IPS-11a (cell line): ENCODE measurements around the gene NDUFA7.
A peak's percentile ranks its signal among the peaks of the same experiment; 100 is the strongest.
"Not testable (repeated sequence)": the region's sequence is repeated elsewhere in the genome, so short reads cannot be mapped to it uniquely, and the experiment has no call there.

Experiments
- H3K4me3 ChIP-seq: one replicate; pipeline ENCODE4 v1.5.1; 2013; ENCODE audit warnings: low read depth, low read length, control low read depth

Gene NDUFA7

DNA sequence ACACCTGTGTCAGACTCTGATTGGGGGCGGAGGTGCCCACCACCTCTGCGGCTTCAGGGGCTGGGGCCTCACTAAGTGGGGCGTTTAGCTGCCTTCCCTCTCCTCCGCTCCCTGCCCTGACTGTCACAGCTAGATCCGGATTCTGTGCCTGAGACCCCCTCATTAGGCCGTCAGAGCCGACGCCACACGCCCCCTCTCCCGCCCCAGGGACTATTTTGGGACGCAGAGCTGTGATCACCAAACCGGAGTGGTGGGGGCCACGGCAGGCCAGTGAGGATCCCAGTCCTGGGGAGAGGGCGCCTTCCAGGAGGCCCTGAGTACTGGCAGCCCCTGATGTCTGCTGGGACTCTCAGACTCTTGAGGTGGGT lies 21.1 kb upstream of the NDUFA7 start:
- H3K4me3 ChIP-seq = no peak overlapping the region

DNA sequence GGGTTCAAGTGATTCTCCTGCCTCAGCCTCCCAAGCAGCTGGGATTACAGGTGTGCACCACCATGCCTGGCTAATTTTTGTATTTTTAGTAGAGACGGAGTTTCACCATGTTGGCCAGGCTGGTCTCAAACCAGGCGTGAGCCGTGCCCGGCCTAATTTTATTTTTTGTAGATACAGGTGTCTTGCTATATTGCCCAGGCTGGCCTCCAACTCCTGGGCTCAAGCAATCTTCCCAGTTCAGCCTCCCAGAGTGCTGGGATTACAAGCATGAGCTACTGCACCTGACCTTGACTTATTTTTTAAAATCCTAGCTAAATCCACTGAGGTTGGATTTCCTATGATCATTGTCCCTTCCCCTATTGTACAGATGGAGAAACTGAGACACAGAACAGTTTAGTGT lies 20.3 kb upstream of the NDUFA7 start:
- not testable (repeated sequence) for H3K4me3 ChIP-seq

DNA sequence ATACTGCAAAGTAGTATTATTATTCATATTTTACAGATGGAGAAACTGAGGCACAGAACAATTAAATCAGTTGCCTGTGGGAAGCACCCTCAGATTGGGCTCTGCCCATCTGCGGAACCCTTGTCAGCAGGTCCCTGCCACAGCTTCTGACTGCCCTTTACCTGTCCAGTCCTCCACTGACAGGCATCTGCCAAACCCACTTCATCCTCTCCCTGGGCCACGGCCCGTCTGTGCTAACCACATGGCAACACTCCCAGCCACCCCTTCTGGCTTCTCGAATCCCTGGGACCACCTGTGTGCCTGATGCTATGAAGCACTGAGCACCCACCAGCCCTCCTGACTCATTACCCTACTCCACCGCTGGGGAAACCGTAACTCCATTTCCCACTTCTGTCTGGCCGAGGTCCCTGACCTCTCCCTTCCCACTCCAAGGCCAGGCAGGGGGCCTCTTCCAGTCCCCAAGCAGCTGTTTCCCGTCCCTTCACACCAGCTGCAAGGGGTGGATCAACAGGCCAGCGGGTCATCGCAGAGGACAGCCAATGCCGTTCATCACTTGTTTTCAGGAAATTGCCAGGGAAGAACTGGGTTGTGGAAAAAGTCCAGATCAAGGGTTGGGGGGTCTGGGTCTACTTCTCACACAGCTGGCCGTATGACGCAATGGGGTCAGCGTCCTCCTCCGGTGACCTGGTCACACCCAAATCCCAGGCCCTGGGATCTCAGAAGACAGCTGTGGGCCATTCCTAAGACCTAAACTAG lies 19.3 kb upstream of the NDUFA7 start:
- no peak overlapping the region for H3K4me3 ChIP-seq

DNA sequence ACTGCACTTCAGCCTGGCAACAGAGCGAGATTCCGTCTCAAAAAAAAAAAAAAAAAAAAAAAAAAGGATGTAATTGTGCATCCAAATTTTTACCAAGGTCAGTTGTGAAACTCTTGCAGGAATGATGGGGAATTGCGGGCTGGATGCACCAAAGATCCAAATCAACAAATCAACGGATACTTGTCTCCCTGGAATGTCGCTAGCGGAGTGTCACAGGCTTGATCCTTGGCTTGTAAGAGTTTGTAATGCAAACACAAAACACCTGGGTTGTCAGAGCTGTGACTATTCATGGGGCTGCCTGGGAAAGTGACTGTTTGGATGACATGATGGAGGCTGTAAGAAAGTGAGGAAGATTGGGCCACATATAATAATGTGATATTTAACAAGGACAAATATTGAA lies 17.7 kb upstream of the NDUFA7 start:
- no peak overlapping the region for H3K4me3 ChIP-seq

DNA sequence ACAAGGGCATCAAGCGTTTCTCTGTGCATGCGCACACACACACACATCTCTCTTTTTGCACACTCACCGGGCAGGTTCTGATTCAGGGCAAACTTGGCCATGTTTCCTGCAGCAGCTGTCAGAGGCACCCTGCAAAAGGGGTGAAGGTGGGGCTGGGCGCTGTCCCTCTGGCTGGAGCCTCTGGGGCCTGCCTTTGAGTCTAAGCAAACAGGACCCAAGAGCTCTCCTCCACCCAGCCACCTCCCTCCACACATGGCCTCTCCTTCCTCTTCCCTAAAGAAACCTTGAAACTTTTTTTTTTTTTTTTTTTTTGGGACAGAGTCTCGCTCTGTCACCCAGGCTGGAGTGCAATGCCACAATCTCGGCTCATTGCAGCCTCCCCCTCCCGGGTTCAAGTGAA lies 16.6 kb upstream of the NDUFA7 start:
- H3K4me3 ChIP-seq = no peak overlapping the region

DNA sequence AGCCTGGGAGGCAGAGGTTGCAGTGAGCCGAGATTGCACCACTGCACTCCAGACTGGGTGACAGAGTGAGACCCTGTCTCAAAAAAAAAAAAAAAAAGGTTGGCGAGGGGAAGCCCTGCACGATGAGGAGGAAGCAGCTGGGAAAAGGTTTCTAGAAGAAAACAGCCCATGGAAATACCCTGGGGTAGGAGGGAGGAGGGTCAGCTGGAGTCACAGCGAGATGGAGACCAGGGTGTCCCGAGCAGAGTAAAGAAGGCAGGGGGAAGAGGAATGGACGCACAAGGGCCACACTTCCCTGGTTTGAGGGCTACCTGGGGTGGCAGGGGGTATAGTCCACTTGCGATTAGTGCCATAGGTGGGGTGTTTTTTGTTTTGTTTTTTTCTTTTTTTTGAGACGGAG lies 15.5 kb upstream of the NDUFA7 start:
- no peak overlapping the region for H3K4me3 ChIP-seq

DNA sequence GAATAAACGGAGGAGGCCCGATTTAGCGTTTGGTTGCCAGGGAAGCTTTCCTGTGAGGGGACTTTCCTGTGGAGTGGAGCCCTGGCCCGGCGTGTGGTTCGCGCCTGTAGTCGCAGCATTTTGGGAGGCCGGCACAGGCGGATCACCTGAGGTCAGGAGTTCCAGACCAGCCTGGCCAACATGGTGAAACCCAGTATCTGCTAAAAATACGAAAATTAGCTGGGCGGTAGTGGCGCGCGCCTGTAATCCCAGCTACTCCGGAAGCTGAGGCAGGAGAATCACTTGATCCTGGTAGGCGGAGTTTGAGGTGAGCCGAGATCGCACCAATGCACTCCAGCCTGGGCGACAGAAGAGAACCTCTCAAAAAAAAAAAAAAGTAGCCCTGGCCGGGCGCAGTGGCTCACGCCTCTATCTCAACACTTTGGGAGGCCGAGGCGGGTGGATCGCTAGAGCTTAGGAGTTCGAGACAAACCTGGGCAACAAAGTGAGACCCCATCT lies 14.9 kb upstream of the NDUFA7 start:
- no peak overlapping the region for H3K4me3 ChIP-seq

DNA sequence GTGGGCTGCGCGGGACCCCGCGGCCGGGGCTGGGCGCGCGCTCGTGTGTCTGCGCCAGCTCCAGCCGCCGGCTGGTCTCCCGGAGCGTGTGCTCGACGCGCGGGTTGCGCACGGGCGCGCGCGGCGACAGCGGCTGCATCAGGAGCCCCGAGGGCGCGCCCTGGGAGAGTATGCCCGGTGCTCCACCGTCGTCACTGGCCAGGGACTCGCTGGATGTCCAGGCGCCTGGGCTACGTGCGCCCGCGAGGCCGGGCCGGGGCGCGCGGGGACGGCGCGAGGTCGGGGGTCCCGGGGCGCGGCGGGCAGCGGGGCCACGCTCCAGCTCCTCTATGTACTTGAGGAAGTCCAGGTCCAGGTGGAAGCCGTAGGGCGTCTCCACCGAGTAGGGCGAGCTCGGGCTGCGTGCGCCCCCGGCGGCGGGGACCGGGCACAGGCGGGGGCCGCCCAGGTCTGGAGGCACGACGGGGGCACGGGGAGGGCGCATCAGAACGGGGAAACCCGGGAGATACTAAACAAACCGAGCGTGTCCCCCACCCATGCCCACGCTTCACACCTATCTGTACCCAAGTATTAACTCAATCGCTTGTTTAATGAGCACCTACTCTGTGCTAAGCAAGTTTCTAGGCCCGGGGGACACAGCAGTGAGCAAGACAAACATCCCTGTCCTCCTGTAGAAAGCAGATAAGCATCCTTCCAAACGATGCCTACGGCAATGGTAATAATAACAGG lies 14.3 kb upstream of the NDUFA7 start:
- peak overlapping the region; percentile 42 for H3K4me3 ChIP-seq

DNA sequence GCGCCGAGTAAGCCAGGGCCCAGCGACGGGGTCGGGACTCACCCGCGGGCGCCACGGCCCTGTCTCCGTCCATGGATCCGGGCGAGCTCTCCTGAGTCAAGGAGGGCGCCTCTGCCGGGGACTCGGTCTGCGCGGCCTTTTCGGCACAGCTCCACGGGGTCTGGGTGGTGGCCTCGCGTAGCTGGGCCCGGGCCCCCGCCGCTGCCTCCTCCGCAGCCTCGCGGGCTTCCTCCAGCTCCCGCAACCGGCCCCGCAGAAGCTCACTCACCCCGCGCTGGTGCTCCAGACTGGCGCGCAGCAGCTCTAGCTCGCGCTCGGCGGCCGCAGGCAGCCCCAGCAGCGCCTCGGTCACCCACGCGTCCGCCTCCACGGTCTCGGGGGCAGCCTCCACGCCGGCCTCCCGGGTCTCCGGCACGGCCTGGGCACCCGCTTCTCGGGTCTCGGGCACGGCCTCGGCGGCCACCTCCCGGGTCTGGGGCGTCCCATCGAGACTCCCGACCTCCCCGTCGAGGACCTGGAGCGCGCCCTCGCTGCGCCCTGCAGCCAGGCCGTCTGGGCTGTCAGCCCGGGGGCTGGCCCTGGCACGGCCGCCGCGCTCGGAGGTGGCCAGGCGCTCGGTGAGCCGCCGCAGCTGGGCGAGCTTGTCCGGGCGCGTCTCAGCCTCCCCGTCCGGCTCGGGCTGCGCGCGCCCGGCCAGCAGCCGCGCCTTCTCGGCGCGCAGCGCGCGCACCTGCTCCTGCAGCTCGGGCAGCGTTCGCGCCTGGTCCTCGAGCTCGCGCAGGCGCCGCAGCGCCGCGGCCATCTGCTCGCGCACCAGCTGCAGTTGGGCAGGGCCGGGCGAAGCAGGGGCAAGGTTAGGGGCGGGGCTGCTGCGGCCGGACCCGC lies 13.5 kb upstream of the NDUFA7 start:
- H3K4me3 ChIP-seq = peak overlapping the region; percentile 42

DNA sequence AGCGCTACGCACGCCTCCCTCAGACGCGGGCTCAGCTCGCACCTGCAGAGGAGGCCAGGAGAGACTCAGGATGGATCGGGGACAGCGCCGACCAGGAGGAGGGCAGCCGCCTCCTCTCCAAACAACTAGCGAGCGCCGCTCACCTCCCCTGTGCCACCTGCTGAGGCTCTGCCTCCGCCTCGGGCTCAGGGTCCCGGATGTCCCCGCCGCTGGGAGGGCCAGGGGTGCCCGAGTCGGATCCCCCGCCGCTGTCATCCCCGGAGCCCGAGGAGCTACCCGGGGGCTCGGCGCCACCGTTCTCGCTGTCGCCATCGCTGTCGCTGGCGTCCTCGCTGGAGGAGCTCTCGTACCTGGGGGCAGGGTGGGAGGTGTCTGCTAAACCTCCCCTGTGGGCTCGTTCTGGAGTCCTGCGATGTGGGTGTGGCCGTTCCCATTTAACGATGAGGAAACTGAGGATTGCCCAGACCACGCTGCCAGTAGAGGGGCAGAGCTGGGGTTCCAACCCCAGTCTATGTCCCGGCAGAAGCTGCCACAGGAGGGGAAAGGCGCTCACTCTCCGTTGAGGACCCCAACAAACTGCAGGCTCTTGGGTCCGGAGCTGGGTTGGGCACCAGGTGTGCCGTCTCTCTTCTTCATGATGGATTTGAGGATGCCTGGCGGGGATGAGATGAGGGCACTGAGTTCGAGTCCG lies 12.7 kb upstream of the NDUFA7 start:
- H3K4me3 ChIP-seq = peak overlapping the region; percentile 18

DNA sequence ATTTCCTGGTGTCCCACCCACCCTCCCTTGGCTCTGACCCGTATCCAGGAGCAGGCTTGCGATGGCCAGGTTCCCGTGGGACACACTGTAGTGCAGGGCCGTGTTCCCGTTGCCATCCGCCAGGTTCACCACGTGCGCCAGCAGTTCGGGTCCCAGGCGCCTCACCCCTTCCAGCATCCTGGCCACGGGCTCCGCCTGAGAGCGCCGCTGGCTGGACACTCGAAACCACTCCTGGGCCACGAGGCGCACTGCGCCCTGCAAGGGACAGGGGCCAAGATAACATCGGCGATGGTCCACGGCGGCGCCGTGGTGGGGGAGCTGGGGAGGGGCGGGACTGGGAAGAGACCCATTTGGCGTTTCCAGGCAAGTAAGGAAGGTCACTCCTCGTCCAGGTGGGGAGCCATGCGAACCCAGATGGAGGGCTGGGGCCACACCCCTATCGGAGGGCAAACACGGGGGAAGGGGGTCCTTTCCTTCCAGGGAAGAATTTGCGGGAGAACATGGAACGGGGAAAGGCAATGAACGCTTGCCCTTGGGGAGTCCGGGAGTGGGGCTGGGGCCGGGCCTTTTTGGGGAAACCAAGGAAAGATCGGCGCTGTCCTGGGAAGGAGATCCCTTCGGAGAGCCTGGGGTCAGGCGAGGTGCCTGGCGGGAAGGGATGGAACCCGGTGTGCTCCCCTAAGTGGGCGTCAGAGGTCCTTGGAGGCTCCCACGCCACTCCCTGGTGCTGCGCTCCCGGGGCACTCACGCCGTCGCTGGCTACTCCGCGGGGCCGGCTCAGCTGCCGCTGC lies 12.0 kb upstream of the NDUFA7 start:
- H3K4me3 ChIP-seq = peak overlapping the region; percentile 18

DNA sequence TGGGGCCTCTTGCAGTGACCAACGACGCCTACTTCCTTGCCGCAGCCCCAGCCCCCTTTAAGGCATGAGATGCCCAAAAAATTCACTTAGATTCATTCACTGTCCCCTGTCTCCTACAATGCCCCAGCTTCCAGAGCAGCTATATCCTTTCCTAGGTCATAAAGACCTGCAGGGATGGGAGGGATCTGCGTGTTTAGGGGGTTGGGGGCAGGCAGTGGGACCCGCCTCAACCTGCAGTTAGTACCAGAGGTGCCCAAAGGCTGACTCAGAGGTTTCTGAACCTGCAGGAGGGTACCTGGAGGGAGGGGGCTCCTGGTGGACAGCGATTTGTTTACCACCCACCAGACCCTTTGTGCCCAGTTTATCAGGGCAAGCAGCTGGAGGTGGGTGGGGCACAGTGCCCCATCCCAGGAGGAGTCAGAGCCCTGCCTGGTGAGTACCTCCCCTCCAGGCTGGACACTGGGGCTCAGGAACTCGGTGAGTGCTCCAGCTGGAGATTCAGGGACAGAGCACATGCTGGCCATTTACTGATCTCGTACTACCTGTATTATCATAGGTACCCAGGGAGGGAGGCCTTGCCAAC lies 10.2 kb upstream of the NDUFA7 start:
- no peak overlapping the region for H3K4me3 ChIP-seq

DNA sequence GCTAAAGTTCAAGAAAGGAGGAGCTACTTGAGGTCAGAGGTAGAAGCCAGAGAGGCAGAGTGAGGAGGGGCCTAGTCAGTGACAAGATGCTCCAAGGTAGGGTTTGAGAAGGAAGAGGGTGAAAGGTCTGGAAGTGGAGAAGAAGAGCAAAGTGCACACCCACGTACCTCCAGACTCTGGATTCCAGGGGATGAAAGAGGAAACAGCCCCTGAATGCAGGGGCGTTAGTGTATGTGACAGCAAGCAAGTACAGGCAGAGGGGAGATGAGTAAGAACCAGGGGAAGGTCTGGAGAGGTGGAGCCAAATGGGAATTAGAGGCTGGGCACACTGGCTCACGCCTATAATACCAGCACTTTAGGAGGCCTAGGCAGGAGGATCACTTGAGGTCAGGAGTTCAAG lies 8.8 kb upstream of the NDUFA7 start:
- no peak overlapping the region for H3K4me3 ChIP-seq

DNA sequence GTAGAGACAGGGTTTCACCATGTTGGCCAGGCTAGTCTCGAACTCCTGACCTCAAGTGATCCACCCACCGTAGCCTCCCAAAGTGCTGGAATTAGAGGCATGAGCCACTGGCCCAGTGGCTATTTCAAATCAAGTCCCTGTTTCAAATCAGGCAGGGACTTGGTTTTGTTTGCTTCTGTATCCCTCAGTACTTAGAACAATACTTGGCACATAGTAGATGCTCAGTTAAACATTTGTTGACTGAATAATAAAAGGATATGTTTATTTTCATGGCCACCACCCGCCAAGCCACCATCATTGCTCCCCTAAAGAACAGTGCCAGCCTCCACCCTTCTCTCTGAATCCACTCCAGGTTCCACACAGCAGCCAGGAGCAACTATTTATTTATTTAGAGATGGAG lies 4.3 kb upstream of the NDUFA7 start:
- no peak overlapping the region for H3K4me3 ChIP-seq

DNA sequence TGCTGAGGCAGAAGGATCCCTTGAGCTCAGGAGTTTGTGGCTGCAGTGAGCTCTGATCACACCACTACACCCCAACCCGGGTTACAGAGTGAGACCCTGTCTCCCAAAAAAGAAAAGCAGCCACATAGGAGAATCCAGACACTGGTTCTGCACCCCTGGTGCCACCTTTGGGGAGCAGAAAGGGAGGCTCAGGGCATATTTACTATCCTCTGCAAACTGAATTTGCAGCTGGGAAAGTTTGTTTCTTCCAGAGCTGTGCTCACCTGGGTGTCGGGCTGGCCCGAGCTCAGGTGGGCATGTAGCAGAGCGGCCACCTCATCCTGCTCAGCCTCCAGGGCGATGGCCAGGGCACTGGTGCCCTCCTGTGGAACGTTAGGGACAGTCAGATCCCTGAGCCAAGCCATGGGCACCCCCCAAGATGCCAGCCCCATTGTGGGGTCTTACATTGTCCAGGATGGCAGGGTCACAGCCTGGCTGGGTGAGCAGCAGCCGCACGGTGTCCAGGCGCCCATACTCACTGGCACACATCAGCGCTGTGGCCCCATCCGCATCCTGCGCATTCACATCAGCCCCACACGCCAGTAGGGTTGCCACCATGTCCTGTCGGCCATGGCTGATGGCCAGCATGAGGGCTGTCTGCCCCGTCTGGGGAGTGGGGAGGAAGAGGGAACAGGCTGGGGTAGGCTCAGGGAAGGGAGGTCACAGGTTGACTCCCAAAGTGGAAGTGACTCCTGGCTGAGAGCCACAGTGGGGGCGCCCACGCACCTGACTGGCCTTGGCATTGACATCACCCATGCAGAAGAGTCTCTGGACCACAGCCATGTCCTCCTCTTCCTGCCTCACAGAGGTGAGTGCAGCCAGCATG lies 3.2 kb upstream of the NDUFA7 start:
- no peak overlapping the region for H3K4me3 ChIP-seq

DNA sequence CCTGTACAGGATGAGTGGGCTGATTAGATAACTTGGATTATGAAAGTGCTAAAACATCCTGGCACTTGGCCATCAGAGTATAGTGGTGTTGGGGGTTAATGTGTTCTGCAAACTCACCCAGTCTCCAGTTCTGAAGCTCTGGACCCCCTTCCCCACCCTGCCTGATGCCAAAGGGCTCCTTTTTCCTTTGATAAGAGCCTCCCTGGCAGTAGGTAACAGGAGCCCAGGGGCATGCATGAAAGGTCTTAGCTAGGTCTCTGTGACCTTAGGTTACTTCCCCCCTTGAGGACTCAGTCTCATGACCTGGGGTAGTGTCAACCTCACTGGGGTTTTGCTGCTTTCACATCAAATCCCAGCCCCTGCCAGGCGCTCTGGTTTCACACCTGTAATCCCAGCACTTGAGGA lies 2.6 kb upstream of the NDUFA7 start:
- H3K4me3 ChIP-seq = no peak overlapping the region

DNA sequence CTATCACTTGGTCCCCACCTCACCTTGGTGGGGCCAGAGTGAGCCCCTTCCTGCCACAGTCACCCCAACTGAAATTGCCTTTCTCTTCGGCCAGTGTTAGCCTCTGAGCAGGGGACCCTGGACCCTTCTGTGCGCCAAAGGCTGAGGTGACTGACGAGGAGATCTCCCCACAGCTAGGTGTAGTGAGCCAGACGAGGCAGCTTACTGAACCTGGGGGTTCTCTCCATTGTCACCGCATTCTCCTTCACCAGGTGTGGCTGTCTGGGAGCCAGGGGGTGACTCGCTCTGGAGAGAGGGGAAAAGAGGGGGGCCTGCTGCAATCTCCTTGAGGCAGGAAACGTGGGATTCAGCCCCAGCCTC lies 1.4 kb upstream of the NDUFA7 start:
- peak overlapping the region; percentile 80 for H3K4me3 ChIP-seq

DNA sequence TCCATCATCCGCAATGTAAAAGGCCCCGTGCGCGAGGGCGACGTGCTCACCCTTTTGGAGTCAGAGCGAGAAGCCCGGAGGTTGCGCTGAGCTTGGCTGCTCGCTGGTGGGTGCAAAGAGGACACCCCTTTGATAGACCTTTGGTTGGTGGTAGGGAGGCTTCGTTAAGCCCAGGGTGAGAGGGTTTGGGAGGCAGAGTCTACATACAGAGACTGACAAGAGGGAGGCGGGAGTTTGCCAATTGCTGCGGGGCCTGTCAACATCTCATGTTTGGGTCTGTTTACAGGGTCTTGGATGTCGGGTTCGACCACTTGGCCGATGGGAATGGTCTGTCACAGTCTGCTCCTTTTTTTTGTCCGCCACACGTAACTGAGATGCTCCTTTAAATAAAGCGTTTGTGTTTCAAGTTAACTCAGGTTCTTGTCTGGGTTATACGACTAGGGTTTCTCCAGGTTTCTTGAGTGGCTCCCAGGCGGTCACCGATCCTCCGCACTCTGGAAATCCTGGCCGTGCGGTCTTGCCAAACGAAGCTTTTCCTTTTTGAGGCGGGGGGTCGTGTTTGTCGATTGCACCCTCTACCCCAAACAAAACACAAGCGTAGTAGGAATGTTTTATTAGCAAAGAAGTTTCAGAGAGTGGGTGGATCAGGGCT lies 937 bp upstream of the NDUFA7 start:
- peak overlapping the region; percentile 80 for H3K4me3 ChIP-seq
